MM.1S (cell line): ENCODE results near the gene NIP7.

ENCODE experiments used
- EZH2 ChIP-seq: fragments of 300-600 bp; sonication (generic); optimal IDR thresholded peaks from 2 replicates; pipeline ENCODE3; 2017; ENCODE audit warnings: low read depth, mild to moderate bottlenecking, antibody characterized with exemption, low read length, mixed read lengths
- TF ChIP-seq, protein P1 (sequence below): fragments of 300-600 bp; sonication (generic); IDR thresholded peaks from 2 replicates; pipeline ENCODE4 v1.5.1; 2016; ENCODE audit warnings: antibody characterized with exemption, low read length, mixed read lengths

DNA sequence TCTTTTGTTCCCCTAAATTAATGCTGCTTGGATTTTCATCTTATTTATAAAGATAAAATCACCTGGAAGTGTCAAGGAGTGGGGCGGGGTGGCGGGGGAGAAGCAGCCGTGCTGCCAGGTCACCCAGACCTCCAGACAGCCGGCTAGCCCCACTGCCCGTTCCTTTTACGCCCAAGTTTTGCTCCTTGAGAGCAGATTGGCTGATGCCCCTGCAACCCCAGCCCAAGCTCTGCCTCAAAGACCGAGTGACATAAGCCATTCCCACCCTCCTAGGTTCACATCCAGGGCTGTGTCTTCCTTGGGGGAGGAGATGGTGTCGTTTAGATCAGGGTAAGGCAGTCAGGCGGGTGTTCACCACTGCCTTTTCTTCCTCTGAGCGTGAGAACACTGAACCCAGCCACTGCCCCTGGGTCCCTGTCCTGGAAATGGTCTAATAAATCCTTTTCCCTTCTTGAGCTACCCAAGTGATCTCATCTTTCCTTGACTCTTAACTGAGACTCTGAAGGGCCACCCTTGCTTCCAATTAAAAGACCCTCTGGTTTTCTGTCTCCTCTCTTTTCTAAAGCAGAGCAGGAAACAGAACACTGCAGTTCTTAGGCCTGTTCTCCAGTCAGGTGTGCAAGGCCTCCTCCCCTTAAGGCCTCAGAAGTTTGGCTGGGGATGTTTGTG lies 14.9 kb upstream of the NIP7 start:
- no peak for TF ChIP-seq EZH2
- TF ChIP-seq, protein P1, sequence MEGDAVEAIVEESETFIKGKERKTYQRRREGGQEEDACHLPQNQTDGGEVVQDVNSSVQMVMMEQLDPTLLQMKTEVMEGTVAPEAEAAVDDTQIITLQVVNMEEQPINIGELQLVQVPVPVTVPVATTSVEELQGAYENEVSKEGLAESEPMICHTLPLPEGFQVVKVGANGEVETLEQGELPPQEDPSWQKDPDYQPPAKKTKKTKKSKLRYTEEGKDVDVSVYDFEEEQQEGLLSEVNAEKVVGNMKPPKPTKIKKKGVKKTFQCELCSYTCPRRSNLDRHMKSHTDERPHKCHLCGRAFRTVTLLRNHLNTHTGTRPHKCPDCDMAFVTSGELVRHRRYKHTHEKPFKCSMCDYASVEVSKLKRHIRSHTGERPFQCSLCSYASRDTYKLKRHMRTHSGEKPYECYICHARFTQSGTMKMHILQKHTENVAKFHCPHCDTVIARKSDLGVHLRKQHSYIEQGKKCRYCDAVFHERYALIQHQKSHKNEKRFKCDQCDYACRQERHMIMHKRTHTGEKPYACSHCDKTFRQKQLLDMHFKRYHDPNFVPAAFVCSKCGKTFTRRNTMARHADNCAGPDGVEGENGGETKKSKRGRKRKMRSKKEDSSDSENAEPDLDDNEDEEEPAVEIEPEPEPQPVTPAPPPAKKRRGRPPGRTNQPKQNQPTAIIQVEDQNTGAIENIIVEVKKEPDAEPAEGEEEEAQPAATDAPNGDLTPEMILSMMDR = no peak
